AG04449 (cell line): ENCODE measurements around the gene GPR137.

Source experiments
- CTCF ChIA-PET: fragments of 350-600 bp; formaldehyde crosslinking; extraction: SDS; loops from one replicate; lab custom pipeline; 2021; ENCODE audit warnings: antibody characterized with exemption; lab: Yijun Ruan, JAX
- POLR2A ChIA-PET: fragments of 400-600, 350-600 bp; formaldehyde crosslinking; extraction: SDS; loops from one replicate; lab custom pipeline; 2020; ENCODE audit warnings: antibody characterized with exemption, inconsistent platforms; lab: Yijun Ruan, JAX
- DNase-seq: peaks from one replicate; pipeline ENCODE4 v3.0.0-alpha.2; 2010; ENCODE audit warnings: low read depth, low spot score
- H3K4me3 ChIP-seq: 2 replicates; pipeline ENCODE4 v1.5.1; 2011; ENCODE audit warnings: low read depth, mild to moderate bottlenecking, control low read depth, low read length
- TF ChIP-seq, protein P1 (sequence below): IDR thresholded peaks from one replicate; pipeline ENCODE4 v1.5.1; 2011; ENCODE audit warnings: mild to moderate bottlenecking, moderate library complexity, low read length, control low read depth, inconsistent platforms; ENCODE audit not compliant: insufficient read depth; ENCODE audit errors: missing control alignments

GPR137 gene

DNA sequence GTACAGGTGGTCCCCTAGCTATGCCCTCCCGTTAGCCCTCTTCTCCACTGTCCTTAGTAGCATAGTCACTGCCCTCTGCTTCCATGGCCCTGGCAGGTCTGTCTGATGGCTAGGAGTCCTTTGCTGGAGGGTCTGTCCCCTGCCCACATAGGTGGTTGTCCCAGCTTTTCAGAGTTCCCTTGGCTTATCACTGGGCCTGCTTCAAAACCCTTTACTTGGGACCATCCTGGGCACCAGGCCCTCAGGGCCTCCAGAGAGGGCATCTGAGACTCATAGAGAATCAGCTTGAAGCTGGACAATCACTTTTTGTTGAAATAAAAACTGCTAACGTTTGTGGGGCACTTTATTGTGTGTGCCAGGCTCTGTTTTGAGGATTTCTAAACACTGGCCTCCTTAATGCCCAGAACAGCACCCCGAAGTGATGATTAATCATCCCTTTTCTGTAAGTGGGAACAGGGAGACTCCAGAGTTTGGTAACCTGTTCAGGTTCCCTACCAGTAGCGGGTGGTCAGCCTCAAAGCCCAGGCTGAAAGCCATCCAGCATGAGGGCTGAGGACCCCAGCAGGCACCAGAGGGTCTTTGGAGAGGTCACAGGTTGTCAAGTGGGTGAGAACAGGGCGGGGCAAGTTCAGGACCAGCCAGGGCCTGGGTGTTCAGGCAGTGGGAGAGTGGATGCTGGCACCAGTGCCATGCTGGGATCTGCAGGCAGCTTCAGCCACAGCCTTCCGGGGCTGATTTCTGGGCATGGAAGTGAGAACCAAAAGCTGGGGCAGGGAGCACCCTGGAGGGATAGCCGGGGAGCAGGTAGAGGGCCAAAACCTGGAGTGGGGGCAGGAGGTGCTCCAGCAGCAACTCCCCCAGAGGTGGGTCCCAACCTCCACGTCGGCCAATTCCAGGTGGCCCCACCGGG is 5.0 kb downstream of the GPR137 start:
- ChIA-PET CTCF (interaction anchor here (3.1 to 10.7 kb wide), 3 partner anchors 7 to 39 kb away, joined by 10 to 166 read pairs (median 15); partner anchors contain the start of genes CATSPERZ, ESRRA and PLCB3), POLR2A (no interaction called here)
- H3K4me3 ChIP-seq = no peak overlapping the region
- TF ChIP-seq, protein P1, sequence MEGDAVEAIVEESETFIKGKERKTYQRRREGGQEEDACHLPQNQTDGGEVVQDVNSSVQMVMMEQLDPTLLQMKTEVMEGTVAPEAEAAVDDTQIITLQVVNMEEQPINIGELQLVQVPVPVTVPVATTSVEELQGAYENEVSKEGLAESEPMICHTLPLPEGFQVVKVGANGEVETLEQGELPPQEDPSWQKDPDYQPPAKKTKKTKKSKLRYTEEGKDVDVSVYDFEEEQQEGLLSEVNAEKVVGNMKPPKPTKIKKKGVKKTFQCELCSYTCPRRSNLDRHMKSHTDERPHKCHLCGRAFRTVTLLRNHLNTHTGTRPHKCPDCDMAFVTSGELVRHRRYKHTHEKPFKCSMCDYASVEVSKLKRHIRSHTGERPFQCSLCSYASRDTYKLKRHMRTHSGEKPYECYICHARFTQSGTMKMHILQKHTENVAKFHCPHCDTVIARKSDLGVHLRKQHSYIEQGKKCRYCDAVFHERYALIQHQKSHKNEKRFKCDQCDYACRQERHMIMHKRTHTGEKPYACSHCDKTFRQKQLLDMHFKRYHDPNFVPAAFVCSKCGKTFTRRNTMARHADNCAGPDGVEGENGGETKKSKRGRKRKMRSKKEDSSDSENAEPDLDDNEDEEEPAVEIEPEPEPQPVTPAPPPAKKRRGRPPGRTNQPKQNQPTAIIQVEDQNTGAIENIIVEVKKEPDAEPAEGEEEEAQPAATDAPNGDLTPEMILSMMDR = no peak
- no peak for DNase-seq

DNA sequence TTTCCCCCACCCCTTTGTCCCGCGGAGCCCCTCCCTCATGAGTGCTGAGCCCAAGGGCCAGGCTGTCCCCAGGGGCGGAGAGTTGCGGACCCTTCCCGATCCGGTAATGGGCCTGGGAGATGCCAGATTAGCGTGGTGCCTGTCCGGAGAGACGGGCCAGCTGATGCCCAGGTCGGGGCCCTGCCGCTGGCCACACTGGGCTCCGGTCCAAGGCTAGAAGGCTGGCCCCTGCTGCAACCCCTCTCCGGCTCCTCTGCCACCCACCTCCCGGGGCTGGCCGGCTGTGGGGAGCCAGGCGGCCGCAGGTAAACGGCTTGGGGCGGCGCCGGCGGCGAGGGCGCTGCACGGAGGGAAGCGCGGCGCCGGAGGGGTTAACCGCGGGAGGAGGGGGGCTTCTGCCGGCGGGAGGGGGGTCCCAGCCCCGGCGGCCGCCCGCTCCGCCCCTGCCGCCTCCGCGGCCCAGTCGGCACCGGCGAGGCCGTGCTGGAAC is 5.7 kb downstream of the GPR137 start, which contains the start of gene KCNK4:
Gene KCNK4, plus strand, starts transcription at position 41 of the 490 bp plus-strand sequence. CDS start 1,717 bp downstream, outside the sequence.
- H3K4me3 ChIP-seq = peak within 1 kb of the TSS; percentile 29; the same call in 1 of the 2 replicates
- no peak for DNase-seq
- ChIA-PET CTCF (interaction anchor here (1.0 to 10.7 kb wide), 3 partner anchors 8 to 40 kb away, joined by 3 to 166 read pairs (median 10); partner anchors contain the start of genes CATSPERZ, ESRRA and PLCB3), POLR2A (no interaction called here)
- TF ChIP-seq, protein P1 = no peak

DNA sequence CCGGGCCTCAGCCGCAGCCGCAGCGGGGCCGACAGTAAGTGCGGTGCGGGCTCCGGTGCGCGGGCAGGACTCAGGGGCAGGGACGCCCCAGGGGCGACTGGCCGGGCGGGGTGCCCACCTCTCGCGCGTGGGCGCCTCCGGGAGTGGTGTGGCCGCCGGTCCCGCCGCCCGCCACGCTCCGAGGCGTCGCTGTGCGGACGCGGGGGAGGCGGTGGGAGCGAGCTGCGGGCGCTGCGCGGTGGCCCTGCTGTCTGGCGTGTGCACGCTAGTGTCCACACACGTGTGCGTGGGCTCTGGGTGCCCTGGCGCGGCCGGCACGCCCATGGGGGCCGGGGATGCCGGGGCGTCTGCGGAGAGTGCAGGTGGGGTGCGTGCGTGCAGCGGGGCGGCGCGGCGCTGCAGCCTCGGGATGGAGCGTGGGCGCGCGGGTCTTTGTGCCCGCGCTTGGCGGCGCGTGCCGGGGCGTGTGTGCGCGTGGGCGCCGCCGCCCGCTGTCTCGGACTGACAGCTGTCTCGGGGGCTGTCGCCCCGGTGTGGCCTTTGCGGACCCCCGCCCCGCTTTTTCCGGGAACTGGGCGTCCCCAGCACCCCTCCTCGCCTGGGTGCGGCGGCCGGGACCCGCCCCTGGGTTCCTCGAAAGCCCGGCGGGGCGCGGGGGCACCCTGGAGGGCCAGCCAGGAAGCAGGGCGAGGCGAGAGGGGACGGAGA is 6.3 kb downstream of the GPR137 start:
- CTCF ChIA-PET = interaction anchor here (1.0 to 10.7 kb wide), 7 partner anchors 9 to 87 kb away, joined by 3 to 166 read pairs (median 10); partner anchors contain the start of genes CATSPERZ, ESRRA and PLCB3
- DNase-seq = no peak
- H3K4me3 ChIP-seq = peak overlapping the region; percentile 29
- POLR2A ChIA-PET = no interaction called here
- TF ChIP-seq, protein P1 = no peak

- DNase-seq = no peak
- ChIA-PET CTCF (interaction anchor here (1.0 to 4.7 kb wide), 5 partner anchors 9 to 88 kb away, joined by 3 to 37 read pairs (median 6); no protein-coding TSS in a partner anchor), POLR2A (no interaction called here)
- TF ChIP-seq, protein P1 = no peak
- H3K4me3 ChIP-seq = peak overlapping the region; percentile 29
These were observed 7.0 kb downstream of the GPR137 start for GRCh38 chr11:64292460-64293254.

DNA sequence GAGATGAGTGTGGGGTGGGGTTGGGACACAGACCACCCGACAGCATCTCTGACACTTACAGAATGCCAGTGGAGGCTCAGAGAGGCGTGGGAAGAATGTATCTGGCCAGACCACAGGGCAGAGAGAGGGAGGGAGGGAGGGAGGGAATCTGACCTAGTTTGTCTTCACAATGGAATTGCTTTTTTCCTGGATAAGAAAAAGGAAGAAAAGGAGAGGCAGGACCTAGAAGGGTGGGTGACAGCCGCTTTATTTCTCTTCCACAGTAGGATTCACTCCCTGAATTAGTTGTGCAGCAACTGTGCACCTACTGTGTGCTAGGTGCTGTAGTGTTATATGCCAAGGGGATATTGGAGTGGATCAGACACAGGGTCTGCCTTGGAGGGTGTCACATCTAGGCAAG is 9.1 kb downstream of the GPR137 start:
- TF ChIP-seq, protein P1 = no peak
- ChIA-PET POLR2A (no interaction called here), CTCF (interaction anchor here (0.7 to 4.7 kb wide), 2 partner anchors 9 to 47 kb away, joined by 4 to 37 read pairs; no protein-coding TSS in a partner anchor)
- DNase-seq = no peak
- no peak overlapping the region for H3K4me3 ChIP-seq
